ENCODE measurements around the gene WNT16. TPM values are rescaled to one million over a fixed set of nuclear protein-coding genes. Genes with fewer than 3 reads are reported as not detected.
"Not testable (repeated sequence)": the region's sequence is repeated elsewhere in the genome, so short reads cannot be mapped to it uniquely, and the experiment has no call there.

WNT16 gene
- total and polyA plus RNA-seq, 2 experiments from 2014 or later: not detected

- Histone ChIP-seq H3K4me1 (ENCODE audit: low read depth) (no peaks in the 10 kb centered on the region), H3K27ac (no peak overlapping the region), H3K4me3 (no peak overlapping the region), H3K9me3 (ENCODE audit: low read depth) (no peaks in the 10 kb centered on the region), H3K36me3 (no peaks in the 10 kb centered on the region), H3K27me3 (no peaks in the 10 kb centered on the region)
- no peak for DNase-seq (ENCODE audit: low read depth in 1 of 2, low spot score in 1 of 2)
- no peak for TF ChIP-seq CTCF (IDR thresholded peaks at IDR 0.05; ENCODE audit: low read depth, low read length)
Observed at GRCh38 chr7:121313220-121313792, 15.5 kb upstream of the WNT16 start.

GRCh38 chr7:121313793-121314676 lies 14.8 kb upstream of the WNT16 start:
- DNase-seq (ENCODE audit: low read depth in 1 of 2, low spot score in 1 of 2): peak in 1 of 2 donors; percentile 83
- TF ChIP-seq CTCF (IDR thresholded peaks at IDR 0.05; ENCODE audit: low read depth, low read length): no peak
- no peaks in the 10 kb centered on the region for H3K36me3 ChIP-seq

GRCh38 chr7:121315170-121315569 lies 13.6 kb upstream of the WNT16 start:
- H3K4me3 ChIP-seq; DNase-seq (ENCODE audit: low read depth in 1 of 2, low spot score in 1 of 2); H3K4me1 ChIP-seq (ENCODE audit: low read depth); H3K9me3 ChIP-seq (ENCODE audit: low read depth); H3K27me3 ChIP-seq; H3K27ac ChIP-seq; H3K36me3 ChIP-seq: not testable (repeated sequence)

More at GRCh38 chr7:121313793-121314676, 14.8 kb upstream of the WNT16 start:
- H3K27ac ChIP-seq: no peak overlapping the region
- H3K27me3 ChIP-seq: no peaks in the 10 kb centered on the region
- no peak overlapping the region for H3K4me3 ChIP-seq
- no peaks in the 10 kb centered on the region for H3K4me1 ChIP-seq (ENCODE audit: low read depth)
- H3K9me3 ChIP-seq (ENCODE audit: low read depth): no peaks in the 10 kb centered on the region

GRCh38 chr7:121322460-121322859 lies 6.3 kb upstream of the WNT16 start:
- no peak overlapping the region for H3K27ac ChIP-seq
- no peak for TF ChIP-seq CTCF (IDR thresholded peaks at IDR 0.05; ENCODE audit: low read depth, low read length)
- no peaks in the 10 kb centered on the region for H3K27me3 ChIP-seq

GRCh38 chr7:121323515-121324302 lies 5.1 kb upstream of the WNT16 start:
- TF ChIP-seq CTCF (IDR thresholded peaks at IDR 0.05; ENCODE audit: low read depth, low read length): no peak
- Histone ChIP-seq H3K27me3 (peaks cover 12% of the 10 kb centered on the region), H3K9me3 (ENCODE audit: low read depth) (no peaks in the 10 kb centered on the region), H3K4me1 (ENCODE audit: low read depth) (no peaks in the 10 kb centered on the region), H3K4me3 (no peak overlapping the region), H3K36me3 (no peaks in the 10 kb centered on the region), H3K27ac (no peak overlapping the region)
- peak in 1 of 2 donors; percentile 8 for DNase-seq (ENCODE audit: low read depth in 1 of 2, low spot score in 1 of 2)

More at GRCh38 chr7:121322460-121322859, 6.3 kb upstream of the WNT16 start:
- Histone ChIP-seq H3K9me3 (ENCODE audit: low read depth) (no peaks in the 10 kb centered on the region), H3K4me1 (ENCODE audit: low read depth) (no peaks in the 10 kb centered on the region), H3K4me3 (no peak overlapping the region), H3K36me3 (no peaks in the 10 kb centered on the region)
- no peak for DNase-seq (ENCODE audit: low read depth in 1 of 2, low spot score in 1 of 2)

Data from cardiac muscle cell (in vitro differentiated cells and primary cell).